HPDE6-E6E7 (cell line): ENCODE data around the gene KRTAP4-3.
"Not testable (repeated sequence)": the region's sequence is repeated elsewhere in the genome, so short reads cannot be mapped to it uniquely, and the experiment has no call there.

ENCODE experiments used
- DNase-seq: peaks from one replicate; pipeline ENCODE4 v3.0.0; 2011; ENCODE audit warnings: missing footprints; ENCODE audit errors: extremely low spot score

KRTAP4-3 gene

DNA sequence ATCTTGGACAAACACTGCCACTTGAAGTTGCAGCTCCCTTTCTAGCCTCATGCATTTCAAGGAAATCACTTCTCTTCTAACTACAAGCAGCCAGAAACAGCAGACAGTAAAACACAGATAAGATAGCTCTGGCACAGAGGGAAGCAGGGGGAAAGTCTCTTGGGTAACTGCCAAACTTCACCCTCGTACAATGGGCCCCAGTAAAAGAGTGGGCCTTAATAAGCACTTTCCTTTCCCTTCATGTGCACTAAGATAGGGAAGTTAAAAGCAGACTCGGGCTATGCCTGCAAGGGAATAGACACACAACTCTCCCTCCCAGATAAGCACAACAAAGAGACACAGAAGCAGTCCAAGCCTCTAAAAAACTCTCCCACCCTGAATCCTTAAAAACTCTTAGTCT lies 14.2 kb downstream of the KRTAP4-3 start:
- DNase-seq = no peak

DNA sequence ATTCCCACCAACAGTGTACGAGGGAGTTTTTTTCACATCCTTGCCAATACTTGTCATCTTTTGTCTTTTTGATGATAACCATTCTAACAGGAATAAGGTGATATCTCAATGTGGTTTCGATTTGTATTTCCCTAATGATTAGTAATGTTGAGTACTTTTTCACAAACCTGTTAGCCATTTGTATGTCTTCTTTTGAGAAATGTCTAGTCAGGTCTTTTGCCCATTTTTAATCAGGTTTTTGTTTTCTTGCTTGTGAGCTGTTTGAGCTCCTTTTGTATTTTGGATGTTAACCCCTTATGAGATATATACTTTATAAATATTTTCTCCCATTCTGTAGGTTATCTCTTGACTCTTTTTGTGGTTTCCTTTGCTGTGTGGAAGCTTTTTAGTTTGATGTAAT lies 16.5 kb downstream of the KRTAP4-3 start:
- DNase-seq = no peak

DNA sequence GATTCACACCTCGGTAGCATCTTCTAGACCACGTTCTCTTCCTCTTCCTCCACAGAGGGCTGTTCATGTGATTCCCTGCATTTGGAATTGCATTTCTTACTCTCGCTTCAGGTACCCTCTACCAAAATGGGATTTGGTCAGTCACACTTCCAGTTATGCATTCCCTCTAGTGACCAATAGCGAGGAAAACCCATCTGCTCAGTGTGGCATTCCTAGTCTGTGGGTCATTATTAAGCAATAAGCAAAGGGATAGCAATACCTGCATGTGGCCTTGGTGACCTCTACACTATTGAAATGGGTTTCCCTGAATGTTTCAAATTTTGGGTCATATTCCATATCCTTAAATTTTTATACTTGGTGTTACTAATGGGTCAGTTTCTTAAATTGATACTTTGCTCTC lies 18.0 kb downstream of the KRTAP4-3 start:
- DNase-seq = no peak

DNA sequence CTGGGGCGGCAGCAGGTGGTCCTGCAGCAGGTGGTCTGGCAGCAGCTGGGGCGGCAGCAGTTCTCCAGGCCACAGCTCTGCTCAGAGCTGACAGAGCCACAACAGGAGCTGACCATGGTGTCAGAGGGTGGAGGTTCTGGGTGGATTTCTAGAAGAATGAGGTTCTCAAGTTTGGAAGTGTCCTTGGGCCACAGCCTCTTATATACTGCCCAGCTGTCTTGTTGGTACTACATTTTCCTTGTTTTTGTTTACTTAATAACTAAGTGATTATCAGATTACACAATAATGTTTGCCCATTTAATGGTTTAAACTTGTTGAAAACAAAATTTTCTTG lies 18.4 kb downstream of the KRTAP4-3 start, which contains the start of gene KRTAP4-5:
Gene KRTAP4-5, minus strand, starts transcription at position 174 of the 334 bp plus-strand sequence. Its CDS starts 58 bp downstream, at position 116.
- DNase-seq = no peak

DNA sequence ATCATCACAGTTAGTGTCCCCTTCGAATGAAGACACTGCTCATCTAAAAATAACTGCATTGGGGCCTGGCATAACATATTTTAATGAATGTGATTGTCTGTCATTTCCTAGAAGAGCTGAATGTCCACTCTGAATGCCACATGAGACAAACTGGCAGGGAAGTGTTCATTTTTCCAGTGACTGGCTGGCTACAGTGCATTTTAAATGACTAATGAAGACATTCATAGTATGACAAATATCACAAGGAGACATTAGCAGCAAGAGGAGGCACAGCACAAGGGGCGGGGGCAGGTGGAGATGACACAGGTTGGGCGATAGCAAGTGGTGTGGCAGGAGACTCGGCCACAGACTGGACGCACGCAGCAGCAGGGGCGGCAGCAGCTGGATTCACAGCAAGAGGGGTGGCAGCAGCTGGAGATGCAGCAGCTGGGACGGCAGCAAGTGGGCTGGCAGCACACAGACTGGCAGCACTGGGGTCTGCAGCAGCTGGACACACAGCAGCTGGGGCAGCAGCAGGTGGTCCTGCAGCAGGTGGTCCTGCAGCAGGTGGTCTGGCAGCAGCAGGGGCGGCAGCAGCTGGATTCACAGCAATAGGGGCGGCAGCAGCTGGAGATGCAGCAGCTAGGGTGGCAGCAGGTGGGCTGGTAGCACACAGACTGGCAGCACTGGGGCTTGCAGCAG lies 18.9 kb downstream of the KRTAP4-3 start:
- not testable (repeated sequence) for DNase-seq

DNA sequence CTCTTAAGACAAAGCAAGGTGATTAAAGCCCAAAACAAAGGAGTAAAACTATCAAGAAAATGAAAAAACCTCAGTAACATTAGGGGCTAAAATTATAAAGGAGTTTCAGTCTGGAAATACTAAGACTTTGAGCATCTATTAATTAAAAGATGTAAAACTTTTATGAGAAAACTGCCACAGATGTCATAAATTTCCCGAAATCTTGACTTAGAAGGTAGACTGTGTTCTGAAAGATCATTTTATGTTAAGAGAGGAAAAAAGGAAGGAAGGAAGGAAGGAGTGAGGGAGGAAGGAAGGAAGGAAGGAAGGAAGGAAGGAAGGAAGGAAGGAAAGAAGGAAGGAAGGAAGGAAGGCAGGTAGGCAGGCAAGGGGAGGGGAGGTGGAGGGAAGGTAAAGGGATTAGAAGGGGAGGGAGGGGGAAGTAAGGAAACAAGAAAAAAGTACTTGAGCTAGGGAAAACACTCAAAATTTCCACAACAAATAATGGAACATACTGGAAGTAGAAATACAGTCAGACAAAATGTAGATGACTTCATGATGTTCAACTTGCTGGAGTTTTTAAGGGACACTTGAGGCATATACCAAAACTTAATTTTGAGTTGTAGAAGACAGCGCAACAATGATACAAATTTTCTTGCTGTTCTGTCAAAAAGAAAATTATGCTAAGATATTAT lies 20.4 kb downstream of the KRTAP4-3 start:
- DNase-seq = no peak

DNA sequence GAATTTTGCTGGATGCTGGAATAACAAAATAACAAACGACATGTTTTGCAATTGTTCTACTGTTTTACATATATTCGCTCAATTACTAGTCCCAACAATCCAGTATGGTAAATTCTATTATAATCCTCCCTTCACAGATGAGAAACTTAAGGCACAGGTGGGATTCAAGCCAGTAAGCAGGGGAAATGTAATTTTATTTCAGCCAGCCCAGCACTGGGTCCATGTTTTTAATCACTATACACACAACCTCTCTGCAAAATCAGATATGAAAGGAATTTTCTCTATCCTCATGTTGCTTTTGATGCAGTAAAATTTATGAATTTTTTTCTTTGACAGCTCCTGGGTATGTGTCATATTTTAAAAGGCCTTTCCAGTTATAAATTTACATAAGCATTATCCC lies 22.8 kb downstream of the KRTAP4-3 start:
- DNase-seq = no peak

DNA sequence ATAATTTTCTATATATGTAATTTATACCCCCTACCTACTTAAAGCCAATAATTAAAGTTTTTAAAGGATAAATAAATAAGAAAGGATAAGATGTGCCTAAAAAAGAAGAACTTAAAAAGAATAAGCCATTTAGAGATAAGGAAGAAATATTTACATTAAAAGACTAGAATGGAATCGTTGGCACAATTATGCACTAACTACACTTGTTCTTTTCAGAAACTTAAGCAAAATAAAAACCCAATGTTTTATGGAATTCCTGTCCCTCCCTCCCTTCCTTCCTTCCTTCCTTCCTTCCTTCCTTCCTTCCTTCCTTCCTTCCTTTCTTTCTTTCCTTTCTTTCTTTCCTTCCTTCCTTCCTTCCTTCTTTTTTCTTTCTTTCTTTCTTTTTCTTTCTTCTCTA lies 23.2 kb downstream of the KRTAP4-3 start:
- no peak for DNase-seq

DNA sequence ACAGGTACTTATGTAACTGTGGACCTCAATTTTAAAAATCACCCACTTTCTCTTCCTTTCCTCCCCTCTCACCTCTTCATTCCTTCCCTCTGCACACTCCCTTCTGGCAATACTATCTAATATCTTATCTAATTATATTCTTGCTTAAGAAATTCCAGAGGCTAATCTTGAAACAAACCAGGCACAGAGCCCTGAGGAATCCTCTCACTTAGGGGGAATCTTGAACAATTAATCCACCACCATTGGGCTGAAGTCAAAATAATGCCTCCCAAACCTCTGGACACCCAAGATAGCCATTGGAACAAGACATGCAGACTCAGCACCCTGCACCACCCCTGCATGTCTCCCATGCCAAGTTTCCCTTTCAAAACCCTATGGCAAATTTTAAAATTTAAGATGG lies 26.7 kb downstream of the KRTAP4-3 start:
- no peak for DNase-seq

DNA sequence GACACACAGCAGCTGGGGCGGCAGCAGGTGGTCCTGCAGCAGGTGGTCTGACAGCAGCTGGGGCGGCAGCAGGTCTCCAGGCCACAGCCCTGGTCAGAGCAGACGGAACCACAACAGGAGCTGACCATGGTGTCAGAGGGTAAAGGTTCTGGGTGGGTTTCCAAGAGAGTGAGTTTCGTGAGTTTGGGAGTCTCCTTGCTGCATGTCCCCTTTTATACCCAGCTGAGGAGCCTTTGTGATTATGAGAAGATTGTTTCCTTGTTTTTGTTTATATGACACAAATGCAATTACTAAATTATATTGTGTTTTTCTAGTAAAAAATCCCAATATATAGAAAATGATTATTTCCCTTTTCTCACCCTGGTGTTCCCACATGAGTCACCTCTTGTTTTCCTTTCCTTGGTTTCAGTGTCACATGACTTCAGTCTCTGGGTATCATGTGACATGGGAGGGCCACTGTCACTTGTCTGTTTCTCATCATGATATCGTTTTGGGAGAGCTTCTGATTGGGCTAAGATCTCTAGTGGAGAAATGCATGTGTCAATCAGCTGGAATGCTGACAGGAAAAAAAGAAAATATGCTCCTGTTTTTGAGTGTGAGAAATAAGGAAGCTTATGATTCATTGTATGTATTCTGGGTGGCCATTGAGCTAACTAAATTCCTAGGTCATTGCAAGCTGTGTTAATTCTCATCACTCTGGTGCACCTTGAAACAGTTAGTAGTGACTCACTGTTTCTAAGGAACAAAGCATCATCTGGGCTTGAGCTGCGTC lies 27.5 kb downstream of the KRTAP4-3 start, which contains the start of gene KRTAP4-6:
Gene KRTAP4-6, minus strand, starts transcription at position 185 of the 772 bp plus-strand sequence. Its CDS starts 57 bp downstream, at position 128.
- peak; percentile 91 for DNase-seq

DNA sequence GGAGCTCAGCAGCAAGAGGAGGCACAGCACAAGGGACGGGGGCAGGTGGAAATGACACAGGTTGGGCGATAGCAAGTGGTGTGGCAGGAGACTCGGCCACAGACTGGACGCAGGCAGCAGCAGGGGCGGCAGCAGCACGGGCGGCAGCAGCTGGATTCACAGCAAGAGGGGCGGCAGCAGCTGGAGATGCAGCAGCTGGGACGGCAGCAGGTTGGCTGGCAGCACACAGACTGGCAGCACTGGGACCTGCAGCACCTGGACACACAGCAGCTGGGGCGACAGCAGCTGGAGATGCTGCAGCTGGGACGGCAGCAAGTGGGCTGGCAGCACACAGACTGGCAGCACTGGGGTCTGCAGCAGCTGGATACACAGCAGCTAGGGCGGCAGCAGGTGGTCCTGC lies 28.2 kb downstream of the KRTAP4-3 start:
- not testable (repeated sequence) for DNase-seq

DNA sequence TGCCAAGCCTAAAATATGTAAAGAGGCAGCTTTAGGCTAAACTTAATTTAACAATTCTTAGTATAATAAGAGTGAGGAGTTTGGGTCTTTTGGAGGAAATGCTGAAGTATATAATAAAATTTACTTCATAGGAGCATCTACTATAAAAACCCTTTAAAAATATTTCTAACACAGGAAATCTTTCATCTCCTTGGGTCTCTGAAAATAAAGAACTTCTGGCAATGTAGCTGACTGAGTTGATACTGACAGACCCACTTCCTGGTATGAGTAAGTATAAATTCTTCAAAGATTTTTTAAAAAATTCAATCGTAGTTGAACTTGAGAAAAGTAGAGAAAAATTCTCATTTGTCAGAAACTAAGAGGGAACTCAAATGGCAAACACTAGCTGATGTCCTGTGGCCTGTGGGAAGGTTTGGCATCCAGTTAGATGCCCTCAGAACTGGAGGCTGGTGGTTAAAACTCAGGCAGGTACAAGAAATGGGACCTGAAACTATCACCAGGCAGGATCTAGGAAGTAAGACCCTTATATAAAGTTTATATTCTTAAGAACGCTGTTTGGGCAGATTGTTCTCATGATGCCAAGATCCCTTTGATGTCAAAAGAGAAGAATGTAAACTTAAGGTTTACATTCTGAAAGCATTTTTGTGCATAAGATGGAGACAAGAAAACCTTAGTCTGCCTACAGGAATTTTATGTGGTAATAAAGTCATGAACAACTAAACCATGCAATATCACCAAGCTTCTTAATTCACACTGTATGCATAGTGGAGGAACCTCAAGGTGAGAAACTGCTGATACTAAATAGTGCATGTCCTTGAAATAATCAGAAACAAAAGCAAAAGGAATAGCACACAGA lies 33.9 kb downstream of the KRTAP4-3 start:
- DNase-seq = no peak

DNA sequence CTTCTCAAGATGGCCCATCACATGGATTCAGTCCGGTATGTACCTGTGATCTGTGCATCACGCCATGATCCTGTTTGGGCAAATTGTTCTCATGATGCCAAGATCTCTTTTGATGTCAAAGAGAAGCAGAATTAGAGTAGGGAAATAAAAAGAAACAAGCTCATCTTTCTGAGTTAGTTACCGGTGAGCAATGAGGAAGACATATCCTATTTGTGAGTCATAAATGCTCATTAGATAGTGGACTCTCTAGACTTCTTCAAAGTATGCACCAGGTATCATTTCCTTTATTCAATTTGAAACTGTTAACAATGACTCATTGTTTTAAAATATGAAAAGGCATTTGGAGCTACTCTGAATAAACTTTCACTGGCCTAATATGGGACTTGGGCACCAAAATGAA lies 36.0 kb downstream of the KRTAP4-3 start:
- DNase-seq = peak; percentile 79

DNA sequence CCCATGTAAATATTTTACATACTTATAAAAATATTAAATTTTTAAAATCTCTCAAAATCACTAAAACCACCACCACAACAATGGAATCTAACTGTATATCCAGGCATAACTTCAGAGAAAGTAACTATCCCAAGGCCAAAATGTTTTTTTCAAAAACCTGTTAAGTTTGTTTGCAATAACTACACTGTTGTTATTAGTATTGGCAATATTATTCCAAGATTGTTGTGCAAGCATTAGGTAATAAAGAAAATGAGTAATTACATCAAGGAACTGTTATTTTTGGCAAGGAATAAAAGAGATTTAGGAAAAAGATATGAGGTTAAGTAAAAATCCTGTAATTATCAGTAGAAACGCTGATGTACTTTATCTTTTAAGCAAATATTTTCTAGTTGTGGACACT lies 40.6 kb downstream of the KRTAP4-3 start:
- DNase-seq = no peak

DNA sequence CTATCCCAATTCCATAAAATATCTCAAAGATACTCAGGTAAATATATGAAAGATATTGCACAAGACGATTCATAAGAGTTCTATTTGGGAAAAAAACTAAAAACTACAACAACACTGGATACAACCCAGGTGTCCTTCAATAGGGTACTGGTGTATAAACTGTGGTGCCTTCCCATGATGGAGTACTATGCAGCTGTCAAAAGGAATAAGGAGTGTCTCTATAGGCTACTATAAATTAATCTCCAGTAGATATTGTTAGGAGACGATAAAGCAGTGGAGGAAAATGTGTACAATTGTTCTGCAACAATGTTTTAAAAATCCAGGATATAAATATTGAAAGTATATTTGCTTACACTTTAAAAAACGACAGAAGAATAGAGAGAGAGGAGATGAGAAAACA lies 41.6 kb downstream of the KRTAP4-3 start:
- DNase-seq = no peak

DNA sequence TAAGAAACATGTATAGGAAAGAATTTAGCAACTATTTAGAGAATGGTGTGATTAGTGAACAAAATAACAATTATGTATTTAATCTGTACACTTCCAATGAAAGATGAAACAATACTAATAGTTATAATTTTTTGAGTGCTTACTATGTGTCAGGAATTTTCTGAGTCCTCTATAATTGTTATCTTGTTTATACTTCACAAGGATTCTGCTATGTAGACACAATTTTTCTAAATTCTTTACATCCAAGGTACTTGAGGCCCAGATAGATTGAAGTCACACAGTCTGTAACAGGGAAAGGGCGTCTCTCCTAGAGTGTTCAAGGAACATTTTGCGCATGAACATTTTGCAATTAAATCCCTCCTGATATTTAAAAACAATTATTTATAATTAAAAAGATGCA lies 43.0 kb downstream of the KRTAP4-3 start:
- DNase-seq = no peak

DNA sequence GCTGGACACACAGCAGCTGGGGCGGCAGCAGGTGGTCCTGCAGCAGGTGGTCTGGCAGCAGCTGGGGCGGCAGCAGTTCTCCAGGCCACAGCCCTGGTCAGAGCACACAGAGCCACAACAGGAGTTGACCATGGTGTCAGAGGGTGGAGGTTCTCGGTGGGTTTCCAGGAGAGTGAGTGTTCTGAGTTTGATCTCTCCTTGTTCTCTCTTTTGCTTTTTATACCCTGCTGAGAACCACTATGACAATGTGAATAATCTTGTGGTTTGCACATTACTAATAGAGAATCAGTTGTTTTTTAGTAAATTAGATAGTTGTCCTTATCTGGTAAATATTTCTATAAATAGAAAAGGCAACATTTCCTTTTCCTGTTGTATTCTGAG lies 44.0 kb downstream of the KRTAP4-3 start, which contains the start of gene KRTAP4-12:
Gene KRTAP4-12, minus strand, starts transcription at position 192 of the 381 bp plus-strand sequence. Its CDS starts 60 bp downstream, at position 132.
- not testable (repeated sequence) for DNase-seq

DNA sequence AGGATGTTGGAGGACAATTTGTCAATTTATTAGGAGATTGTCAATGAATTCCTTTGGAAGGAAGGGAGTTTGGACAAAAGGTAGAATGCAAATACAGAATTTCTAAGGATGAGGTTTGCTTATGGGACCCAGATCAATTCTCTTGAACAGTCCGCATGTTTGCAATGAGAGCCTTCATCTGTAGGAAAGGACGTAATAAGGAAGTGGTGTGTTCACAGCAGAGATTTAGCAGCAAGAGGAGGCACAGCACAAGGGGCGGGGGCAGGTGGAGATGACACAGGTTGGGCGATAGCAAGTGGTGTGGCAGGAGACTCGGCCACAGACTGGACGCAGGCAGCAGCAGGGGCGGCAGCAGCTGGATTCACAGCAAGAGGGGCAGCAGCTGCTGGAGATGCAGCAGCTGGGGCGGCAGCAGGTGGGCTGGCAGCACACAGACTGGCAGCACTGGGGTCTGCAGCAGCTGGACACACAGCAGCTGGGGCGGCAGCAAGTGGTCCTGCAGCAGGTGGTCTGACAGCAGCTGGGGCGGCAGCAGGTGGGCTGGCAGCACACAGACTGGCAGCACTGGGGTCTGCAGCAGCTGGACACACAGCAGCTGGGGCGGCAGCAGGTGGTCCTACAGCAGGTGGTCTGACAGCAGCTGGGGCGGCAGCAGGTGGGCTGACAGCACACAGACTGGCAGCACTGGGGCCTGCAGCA lies 44.6 kb downstream of the KRTAP4-3 start:
- not testable (repeated sequence) for DNase-seq

DNA sequence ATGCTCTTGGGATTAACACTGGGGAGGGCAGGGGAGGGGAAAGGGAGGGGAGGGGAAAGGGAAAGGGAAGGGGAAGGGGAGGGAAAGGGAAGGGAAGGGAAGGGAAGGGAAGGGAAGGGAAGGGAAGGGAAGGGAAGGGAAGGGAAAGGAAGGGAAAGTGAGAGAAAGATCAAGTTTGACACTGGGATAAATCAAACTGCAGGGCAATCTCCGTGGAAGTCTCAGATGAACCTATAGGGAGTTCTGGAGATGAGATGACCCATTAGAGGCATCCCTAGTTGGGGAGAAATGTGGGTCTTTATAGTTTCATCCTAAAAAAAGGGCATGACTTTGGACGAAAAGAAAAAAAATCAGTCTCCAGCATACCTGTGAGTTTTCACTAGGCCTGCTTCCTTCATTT lies 46.3 kb downstream of the KRTAP4-3 start:
- no peak for DNase-seq

DNA sequence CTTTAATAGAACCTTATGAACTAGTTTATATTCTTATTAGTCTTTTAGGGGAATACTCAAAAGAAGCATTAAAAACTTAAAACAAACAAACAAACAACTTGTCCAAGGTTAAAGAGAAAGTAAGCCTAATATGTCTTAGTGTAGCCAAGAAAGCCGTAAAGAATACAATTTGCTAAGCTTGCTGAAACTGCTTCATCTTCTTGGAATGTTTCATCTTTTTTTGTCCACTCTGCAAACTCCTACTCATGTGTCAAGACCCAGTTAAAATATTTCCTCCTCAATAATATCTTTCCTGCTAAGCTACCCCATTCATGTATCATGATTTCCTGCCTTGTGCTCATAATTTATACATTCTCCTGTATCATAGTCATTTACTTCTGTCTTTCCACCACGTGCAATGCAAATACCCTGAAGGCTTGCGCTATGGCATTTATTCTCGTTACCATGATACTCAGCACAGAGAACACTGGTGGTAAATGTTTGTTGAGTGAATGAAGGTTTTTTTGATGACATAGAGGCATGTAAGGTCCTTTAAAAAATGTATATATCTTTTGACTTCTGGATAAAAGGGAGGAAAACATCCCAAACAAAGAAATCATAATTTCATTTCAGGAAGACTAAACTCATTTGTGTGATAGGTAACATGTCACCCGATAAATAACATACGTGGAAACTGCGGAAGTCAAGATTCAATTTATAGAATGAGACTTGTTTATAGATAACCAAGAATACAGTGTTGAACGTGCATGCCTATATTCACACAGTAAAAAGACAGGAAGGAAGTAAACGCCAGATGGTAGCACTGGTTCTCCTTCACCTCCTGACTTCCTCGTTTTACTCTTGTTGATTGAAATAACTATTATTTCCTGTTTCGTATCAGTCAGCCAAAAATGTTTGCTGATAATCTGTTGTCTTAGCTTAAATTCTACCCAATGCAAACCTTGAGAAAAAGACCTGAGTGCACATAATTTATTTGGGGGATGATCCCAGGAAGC lies 48.0 kb downstream of the KRTAP4-3 start:
- not testable (repeated sequence) for DNase-seq
